Stomach (tissue), 4 donors: ENCODE data around the gene LRCH3.

Experiments
- CTCF ChIP-seq, 7 experiments: fragments of 450-650 bp in 4 of 7; fragments of 200-600 bp in 3 of 7; sonication (generic) in 3 of 7; IDR thresholded peaks; one replicate each; pipeline ENCODE4 v1.5.1; 2016 to 2019; ENCODE audit warnings: antibody characterized with exemption in 7 of 7, control low read depth in 2 of 7, mild to moderate bottlenecking in 1 of 7
- POLR2A ChIP-seq, 4 donors: fragments of 450-650 bp; IDR thresholded peaks; one replicate each; pipeline ENCODE4 v1.6.1; 2016; ENCODE audit warnings: antibody characterized with exemption in 4 of 4, control low read depth in 2 of 4, mild to moderate bottlenecking in 1 of 4, moderate library complexity in 1 of 4
- POLR2AphosphoS5 ChIP-seq, 3 donors: sonication (generic); formaldehyde crosslinking; IDR thresholded peaks; one replicate each; pipeline ENCODE4 v1.6.1; 2016; ENCODE audit warnings: antibody characterized with exemption in 3 of 3

- TF ChIP-seq CTCF (IDR thresholded peaks at IDR 0.05) (no peak), POLR2AphosphoS5 (IDR thresholded peaks at IDR 0.05) (no peak), POLR2A (IDR thresholded peaks at IDR 0.05) (no peak)
Observed at GRCh38 chr3:197746801-197747237, 44.2 kb upstream of the LRCH3 start.
